ENCODE measurements around the gene RTL5. TPM values are rescaled to one million over a fixed set of nuclear protein-coding genes. Genes with fewer than 3 reads are reported as not detected.

Gene RTL5
- total RNA-seq, 4 donors from 2014 or later, result 8.0 to 19.8 (median 13.3) TPM

DNA sequence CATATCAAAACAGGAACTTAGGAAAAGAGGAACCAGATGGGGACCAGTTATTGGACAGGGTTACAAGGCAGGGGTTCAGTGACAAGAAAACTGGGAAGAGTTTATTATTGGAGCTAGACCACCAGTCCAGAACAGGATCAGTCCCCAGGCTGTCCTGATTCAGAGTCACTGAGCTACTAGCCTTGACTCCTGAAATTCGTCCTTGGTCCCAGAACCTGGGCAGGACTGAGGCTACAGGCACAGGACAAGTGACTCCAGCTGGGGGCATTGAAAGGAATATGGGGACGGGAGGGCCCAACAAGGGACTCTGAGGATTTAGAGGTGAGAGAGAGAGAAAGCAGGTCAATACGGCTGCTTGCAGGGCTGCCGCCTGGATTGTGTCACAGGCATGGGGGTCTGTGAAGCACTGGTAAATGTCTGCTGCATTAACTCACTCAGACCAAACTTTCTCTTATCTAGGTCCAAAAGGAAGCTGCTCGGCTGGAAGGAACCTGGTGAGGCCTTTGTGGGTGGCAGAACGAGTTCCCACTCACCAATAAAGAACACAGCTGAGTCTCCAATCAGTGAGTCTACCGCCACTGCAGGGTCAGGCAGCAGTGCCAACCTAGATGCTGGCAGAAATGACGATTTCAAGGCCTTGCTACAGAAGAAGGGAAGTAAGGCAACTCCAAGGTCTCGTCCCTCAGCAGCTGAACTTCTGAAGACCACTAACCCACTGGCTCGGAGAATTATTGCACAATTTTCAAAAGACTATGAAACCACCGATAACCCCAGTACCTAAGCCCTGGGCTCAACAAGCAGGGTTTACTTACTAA lies 11.3 kb upstream of the RTL5 start:
- DNase-seq (ENCODE audit: extremely low spot score), result no peak
- TF ChIP-seq, protein P1, sequence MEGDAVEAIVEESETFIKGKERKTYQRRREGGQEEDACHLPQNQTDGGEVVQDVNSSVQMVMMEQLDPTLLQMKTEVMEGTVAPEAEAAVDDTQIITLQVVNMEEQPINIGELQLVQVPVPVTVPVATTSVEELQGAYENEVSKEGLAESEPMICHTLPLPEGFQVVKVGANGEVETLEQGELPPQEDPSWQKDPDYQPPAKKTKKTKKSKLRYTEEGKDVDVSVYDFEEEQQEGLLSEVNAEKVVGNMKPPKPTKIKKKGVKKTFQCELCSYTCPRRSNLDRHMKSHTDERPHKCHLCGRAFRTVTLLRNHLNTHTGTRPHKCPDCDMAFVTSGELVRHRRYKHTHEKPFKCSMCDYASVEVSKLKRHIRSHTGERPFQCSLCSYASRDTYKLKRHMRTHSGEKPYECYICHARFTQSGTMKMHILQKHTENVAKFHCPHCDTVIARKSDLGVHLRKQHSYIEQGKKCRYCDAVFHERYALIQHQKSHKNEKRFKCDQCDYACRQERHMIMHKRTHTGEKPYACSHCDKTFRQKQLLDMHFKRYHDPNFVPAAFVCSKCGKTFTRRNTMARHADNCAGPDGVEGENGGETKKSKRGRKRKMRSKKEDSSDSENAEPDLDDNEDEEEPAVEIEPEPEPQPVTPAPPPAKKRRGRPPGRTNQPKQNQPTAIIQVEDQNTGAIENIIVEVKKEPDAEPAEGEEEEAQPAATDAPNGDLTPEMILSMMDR (IDR thresholded peaks at IDR 0.05), result no peak
- TF ChIP-seq POLR2AphosphoS5 (IDR thresholded peaks at IDR 0.05) (no peak), POLR2A (IDR thresholded peaks at IDR 0.05; ENCODE audit: low read depth) (no peak), EP300 (IDR thresholded peaks at IDR 0.05) (no peak)
- H3K27me3 ChIP-seq, result no peaks in the 10 kb centered on the region
- intact Hi-C loops (cut with DNase I), result no loop called here
- H3K36me3 ChIP-seq, result peaks cover 0 to 50% (median 22%) of the 10 kb centered on the region in 4 donors
- no peaks in the 10 kb centered on the region for H3K4me1 ChIP-seq
- no peak overlapping the region for H3K4me3 ChIP-seq
- no peak overlapping the region for H3K27ac ChIP-seq (replicated peaks in 1 of 4)
- WGBS, result 64% methylated on average over 9 of the region's 11 CpGs
- H3K9me3 ChIP-seq, result no peaks in the 10 kb centered on the region

DNA sequence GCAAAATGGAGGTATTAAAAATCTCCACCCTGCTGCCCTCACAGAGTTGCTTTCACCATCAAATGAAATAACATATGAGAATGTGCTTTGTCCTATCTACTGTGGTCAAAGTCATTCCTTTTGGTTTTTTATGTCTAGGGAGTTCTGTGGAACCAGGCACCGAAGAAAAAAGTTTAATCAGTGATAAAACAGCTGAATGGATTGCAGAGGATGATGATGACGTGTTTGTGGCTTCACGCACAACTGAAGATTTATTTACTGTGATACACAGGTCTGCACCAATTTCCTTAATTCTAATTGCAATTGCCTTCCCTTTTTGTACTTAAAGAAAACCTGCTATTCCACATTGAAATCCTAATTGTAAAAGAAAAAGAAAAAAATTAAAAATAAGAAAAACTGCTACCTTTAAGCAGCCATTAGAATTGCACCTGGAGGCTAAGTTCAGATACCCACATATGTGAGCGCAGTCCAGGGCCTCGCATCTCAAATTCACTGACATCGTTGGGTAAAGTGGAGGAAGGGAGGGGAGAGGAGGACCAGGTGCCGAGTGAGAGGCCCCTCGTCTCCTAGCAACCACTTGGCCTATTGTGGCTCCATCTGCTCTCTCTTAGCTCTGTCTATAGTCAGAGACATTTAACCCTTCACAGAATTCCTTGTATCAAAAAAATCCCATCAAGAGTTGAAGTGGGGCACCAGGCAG lies 10.5 kb upstream of the RTL5 start:
- 46% methylated on average over 8 of the region's 8 CpGs for WGBS
- no peaks in the 10 kb centered on the region for H3K27me3 ChIP-seq
- H3K4me1 ChIP-seq, result no peaks in the 10 kb centered on the region
- intact Hi-C loops (cut with DNase I), result no loop called here
- no peak overlapping the region for H3K27ac ChIP-seq (replicated peaks in 1 of 4)
- no peaks in the 10 kb centered on the region for H3K9me3 ChIP-seq
- H3K4me3 ChIP-seq, result no peak overlapping the region
- DNase-seq (ENCODE audit: extremely low spot score), result no peak
- H3K36me3 ChIP-seq, result peaks cover 0 to 54% (median 22%) of the 10 kb centered on the region in 4 donors
- no peak for TF ChIP-seq POLR2AphosphoS5 (IDR thresholded peaks at IDR 0.05)
- TF ChIP-seq, protein P1 (IDR thresholded peaks at IDR 0.05), result no peak
- TF ChIP-seq EP300 (IDR thresholded peaks at IDR 0.05), result no peak
- TF ChIP-seq POLR2A (IDR thresholded peaks at IDR 0.05; ENCODE audit: low read depth), result no peak

DNA sequence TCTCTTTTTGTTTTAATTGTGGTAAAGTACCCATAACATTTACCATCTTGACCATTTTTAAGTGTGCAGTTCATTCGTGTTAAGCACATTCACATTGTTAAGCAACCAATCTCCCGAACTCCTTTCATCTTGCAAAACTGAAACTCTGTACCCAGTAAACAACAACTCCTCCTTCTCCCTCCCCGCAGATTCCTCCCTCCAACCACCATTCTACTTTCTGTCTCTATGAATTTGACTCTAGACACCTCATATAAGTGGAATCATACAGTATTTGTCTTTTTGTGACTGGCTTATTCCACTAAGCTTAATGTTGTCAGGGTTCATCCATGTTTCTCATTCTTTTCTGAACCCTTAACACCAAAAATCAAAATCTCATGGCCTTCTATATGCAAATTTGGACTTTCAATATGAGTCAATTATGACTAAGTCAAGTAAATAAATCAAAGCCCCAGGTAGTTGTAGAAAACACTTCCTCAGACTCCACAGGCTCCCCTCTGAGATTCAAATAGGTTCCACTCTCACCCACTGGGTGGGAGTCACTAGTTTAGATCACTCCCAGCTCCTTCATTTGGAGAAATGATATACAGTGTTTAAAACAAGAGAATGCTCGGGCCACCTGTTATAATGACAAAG lies 9.8 kb upstream of the RTL5 start:
- WGBS, result 65% methylated on average over 4 of the region's 4 CpGs
- no peak overlapping the region for H3K27ac ChIP-seq (replicated peaks in 1 of 4)
- TF ChIP-seq POLR2A (IDR thresholded peaks at IDR 0.05; ENCODE audit: low read depth), result no peak
- no peak for TF ChIP-seq EP300 (IDR thresholded peaks at IDR 0.05)
- TF ChIP-seq, protein P1 (IDR thresholded peaks at IDR 0.05), result no peak
- no peak for TF ChIP-seq POLR2AphosphoS5 (IDR thresholded peaks at IDR 0.05)
- no peaks in the 10 kb centered on the region for H3K27me3 ChIP-seq
- H3K4me3 ChIP-seq, result no peak overlapping the region
- no peaks in the 10 kb centered on the region for H3K9me3 ChIP-seq
- no peaks in the 10 kb centered on the region for H3K4me1 ChIP-seq
- intact Hi-C loops (cut with DNase I), result no loop called here
- H3K36me3 ChIP-seq, result peaks cover 0 to 54% (median 22%) of the 10 kb centered on the region in 4 donors
- DNase-seq (ENCODE audit: extremely low spot score), result no peak

DNA sequence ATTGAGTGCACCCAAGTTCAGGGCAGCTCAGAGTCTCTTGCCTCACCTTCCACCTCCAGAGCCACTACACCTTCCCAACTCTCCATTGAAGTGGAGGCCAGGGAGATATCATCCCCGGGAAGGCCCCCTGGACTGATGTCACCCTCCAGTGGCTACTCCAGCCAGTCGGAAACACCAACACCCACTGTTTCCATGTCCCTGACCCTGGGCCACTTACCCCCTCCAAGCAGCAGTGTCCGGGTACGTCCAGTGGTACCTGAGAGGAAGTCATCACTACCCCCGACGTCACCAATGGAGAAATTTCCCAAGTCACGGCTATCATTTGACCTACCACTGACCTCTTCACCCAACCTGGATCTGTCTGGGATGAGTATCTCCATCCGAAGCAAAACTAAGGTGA lies 7.8 kb upstream of the RTL5 start:
- no peaks in the 10 kb centered on the region for H3K27me3 ChIP-seq
- 87% methylated on average over 8 of the region's 8 CpGs for WGBS
- intact Hi-C loops (cut with DNase I), result no loop called here
- no peak overlapping the region for H3K27ac ChIP-seq (replicated peaks in 1 of 4)
- no peaks in the 10 kb centered on the region for H3K4me1 ChIP-seq
- no peak for TF ChIP-seq EP300 (IDR thresholded peaks at IDR 0.05)
- TF ChIP-seq POLR2A (IDR thresholded peaks at IDR 0.05; ENCODE audit: low read depth), result no peak
- no peak for TF ChIP-seq POLR2AphosphoS5 (IDR thresholded peaks at IDR 0.05)
- TF ChIP-seq, protein P1 (IDR thresholded peaks at IDR 0.05), result no peak
- H3K36me3 ChIP-seq, result peaks cover 0 to 53% (median 21%) of the 10 kb centered on the region in 4 donors
- no peaks in the 10 kb centered on the region for H3K9me3 ChIP-seq
- no peak overlapping the region for H3K4me3 ChIP-seq
- DNase-seq (ENCODE audit: extremely low spot score), result no peak
